ENCODE measurements around the gene RHBDF2.
"Not testable (repeated sequence)": the region's sequence is repeated elsewhere in the genome, so short reads cannot be mapped to it uniquely, and the experiment has no call there.

The RHBDF2 gene

DNA sequence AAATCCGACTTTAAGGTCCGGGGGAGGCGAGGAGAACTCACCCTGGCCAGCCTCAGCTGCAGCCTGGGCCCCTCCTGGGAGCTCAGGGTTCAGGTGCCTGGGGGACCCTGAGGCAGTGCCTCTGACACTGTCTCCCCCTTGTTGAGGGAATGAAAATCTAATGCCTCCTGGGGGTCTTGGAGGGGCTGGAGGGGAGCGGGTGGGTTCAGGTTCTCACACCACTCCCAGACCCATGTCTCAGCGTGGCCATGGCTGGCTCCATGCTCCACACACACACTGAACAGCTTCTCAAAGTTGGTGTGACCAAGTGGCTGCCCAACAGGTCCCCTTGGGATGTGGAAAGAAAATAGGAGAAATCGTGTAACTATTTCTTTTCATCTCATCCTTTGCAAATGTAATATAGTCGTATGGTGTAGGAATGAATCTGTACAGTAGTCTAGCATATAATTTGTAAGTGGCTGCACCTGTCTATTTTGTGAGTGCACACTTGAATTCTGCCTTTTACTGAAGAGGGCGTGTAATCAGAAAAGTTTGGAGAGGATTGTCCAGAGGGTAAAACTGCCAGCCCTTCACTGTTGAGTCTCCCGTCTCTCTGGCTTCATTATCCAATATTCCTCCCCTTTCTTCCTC, 37.8 kb upstream of the RHBDF2 start:
- no peak overlapping the region for H3K27ac ChIP-seq
- DNase-seq (ENCODE audit: low read depth, low spot score) = no peak

GRCh38 chr17:76538281-76538931, 37.2 kb upstream of the RHBDF2 start:
- no peak overlapping the region for H3K27ac ChIP-seq
- no peak for DNase-seq (ENCODE audit: low read depth, low spot score)

DNA sequence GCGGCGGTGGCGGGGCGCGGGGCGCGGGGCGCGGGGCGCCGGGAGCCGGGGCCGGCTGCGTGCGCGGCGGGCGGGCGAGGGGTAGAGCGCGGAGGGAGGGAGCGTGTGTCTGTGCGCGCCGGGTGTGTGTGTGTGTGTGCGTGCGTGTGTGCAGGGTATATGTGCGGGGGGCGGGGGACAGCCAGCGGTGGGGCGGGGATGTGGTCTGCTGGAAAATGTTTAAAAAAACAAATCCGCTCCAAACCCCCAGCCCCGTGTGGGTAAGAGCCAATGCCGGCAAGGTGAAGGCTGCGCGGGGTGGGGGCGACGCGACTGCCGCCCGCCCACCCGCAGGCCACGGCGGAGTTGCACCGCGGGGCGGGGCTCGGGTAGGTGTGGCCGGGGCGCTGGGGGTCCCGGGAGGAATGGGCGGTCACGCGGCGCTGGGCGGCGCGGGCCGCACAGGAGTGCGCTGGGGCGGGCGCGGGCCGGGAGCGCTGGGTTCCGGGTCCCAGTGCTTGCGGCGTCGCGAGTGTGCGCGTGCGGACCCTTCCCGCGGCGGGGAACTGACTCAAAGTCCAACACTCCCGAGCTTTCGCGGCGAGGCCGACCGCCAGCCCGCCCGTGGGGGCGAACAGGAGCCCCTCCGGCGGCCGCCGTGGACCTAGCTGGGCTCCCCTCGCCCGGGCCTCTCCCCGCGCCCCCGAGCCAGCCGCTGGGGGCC, 36.5 kb upstream of the RHBDF2 start, which contains the start of gene CYGB:
TSS of gene CYGB (minus strand) at position 132 of the 703 bp plus-strand sequence. CDS start 167 bp downstream, outside the sequence.
- no peak for DNase-seq (ENCODE audit: low read depth, low spot score)

GRCh38 chr17:76537288-76537577, 36.0 kb upstream of the RHBDF2 start:
- no peak overlapping the region for H3K27ac ChIP-seq
- no peak for DNase-seq (ENCODE audit: low read depth, low spot score)

More for the DNA sequence above, 36.5 kb upstream of the RHBDF2 start, which contains the start of gene CYGB:
- no peak within 1 kb of the TSS for H3K27ac ChIP-seq

- no peak overlapping the region for H3K27ac ChIP-seq
- DNase-seq (ENCODE audit: low read depth, low spot score) = no peak
Measured at GRCh38 chr17:76536511-76537287, 35.5 kb upstream of the RHBDF2 start.

GRCh38 chr17:76535788-76536510, 34.7 kb upstream of the RHBDF2 start:
- DNase-seq (ENCODE audit: low read depth, low spot score) = no peak
- H3K27ac ChIP-seq = no peak overlapping the region

- H3K27ac ChIP-seq = peak overlapping the region; percentile 24
- DNase-seq (ENCODE audit: low read depth, low spot score) = no peak
Measured at GRCh38 chr17:76534831-76535732, 33.9 kb upstream of the RHBDF2 start.

- DNase-seq (ENCODE audit: low read depth, low spot score) = not testable (repeated sequence)
- H3K27ac ChIP-seq = peak overlapping the region; percentile 88
Measured at GRCh38 chr17:76533640-76534359, 32.6 kb upstream of the RHBDF2 start.

DNA sequence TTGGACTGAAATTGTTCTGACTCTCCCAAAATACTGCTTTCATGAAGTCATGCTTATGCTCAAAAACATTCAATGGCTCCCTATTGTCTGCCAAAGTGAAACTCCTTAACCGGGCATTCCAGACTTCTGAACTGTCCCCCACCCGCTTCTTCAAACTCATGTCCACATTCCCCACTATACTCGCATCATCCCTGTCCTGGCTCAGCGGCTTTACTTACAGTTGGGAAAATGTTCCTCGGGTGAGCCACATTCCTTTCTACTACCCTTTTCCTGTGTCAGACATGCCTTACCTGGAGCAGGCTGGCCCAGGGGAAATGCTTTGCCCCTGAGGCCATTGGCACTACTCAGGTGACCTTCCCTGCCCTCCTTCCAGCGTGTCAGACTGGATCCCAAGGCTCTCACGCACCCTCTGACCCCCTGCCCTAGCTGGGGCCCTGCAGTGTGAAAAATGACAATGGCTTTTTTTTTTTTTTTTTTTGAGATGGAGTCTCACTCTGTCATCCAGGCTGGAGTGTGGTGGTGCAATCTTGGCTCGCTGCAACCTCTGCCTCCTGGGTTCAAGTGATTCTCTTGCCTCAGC, 30.9 kb upstream of the RHBDF2 start:
- H3K27ac ChIP-seq = peak overlapping the region; percentile 88

GRCh38 chr17:76531486-76532038, 30.3 kb upstream of the RHBDF2 start:
- DNase-seq (ENCODE audit: low read depth, low spot score) = no peak
- peak overlapping the region; percentile 88 for H3K27ac ChIP-seq

More for the DNA sequence above, 30.9 kb upstream of the RHBDF2 start:
- peak; percentile 50 for DNase-seq (ENCODE audit: low read depth, low spot score)

- no peak for DNase-seq (ENCODE audit: low read depth, low spot score)
- H3K27ac ChIP-seq = peak overlapping the region; percentile 88
Measured at GRCh38 chr17:76530811-76531485, 29.7 kb upstream of the RHBDF2 start.

GRCh38 chr17:76530095-76530723, 29.0 kb upstream of the RHBDF2 start:
- no peak for DNase-seq (ENCODE audit: low read depth, low spot score)
- peak overlapping the region; percentile 88 for H3K27ac ChIP-seq

DNA sequence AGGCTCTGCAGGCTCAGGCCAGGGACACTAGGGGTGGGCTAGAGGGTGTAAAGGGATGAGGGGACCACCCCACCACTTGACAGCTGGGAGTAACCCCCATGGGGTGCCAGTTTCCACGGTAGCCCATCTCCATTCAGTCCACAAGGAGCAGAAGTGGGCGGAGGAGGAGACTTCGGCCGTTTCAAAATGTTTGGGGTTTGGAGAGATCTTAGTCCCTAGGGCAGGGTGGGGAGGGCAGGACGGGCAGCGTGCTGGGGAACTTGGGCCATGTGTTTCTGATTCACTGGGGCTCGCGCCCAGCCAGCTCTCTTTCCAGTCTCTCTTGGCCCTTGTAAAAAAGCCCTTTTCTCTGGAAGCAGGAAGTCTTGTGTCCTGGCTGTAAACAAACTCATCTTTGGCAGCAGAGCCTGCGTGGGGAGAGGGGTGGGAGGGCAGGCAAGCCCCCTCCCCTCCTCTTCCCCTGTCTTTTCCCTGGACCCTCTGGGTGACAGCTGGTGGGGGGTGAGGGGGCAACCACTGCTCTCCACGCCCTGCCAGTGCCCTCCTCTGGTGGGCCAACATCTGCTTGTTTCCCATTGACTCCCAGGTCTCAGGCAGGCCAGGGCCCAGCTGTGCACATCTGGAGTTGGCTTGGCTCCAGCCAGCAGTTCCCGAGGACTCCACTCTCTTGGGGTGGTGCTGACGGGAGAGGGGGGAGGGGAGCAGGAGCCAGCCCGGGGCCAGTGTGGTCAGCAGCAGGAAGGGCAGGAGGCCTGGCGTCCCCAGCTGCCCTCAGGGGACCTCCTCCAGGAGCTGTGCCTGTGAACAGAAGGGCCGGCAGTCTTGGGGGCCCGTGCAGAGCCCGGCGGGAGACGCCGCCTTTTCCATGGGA, 28.2 kb upstream of the RHBDF2 start:
- no peak for DNase-seq (ENCODE audit: low read depth, low spot score)
- peak overlapping the region; percentile 88 for H3K27ac ChIP-seq

DNA sequence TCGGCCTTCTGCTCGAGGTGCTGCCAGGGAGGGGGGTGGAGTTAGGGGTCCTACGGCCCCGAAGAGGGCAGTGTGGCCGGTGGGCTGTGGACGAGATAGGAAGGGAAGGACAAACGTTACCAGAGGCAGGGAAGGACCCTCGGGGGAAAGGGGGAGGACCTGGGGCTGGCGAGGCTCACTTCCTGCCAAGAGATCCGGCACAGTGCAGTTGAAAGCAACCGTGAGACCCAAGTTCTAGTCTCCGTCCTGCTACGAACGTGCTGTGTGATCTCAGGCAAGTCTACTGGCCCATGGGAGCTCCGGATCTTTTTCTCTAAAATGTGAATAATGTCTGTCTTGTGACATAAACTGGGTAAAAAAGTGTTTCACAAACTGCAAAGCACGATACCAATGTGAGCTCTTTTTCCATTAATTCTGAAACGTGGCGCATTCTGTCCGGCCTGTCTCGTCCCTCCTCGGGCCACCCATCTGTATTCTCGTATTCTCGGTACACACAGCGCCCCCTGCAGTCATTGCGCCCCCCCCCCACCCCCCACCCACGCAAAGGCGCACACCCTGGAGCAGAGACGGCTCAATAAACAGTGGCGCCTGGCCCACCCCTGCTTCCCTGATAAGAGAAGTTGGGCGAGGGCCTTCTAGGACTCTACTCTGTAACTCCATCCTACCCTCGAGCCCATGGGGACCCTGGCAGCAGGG, 27.5 kb upstream of the RHBDF2 start:
- no peak for DNase-seq (ENCODE audit: low read depth, low spot score)
- peak overlapping the region; percentile 88 for H3K27ac ChIP-seq

DNA sequence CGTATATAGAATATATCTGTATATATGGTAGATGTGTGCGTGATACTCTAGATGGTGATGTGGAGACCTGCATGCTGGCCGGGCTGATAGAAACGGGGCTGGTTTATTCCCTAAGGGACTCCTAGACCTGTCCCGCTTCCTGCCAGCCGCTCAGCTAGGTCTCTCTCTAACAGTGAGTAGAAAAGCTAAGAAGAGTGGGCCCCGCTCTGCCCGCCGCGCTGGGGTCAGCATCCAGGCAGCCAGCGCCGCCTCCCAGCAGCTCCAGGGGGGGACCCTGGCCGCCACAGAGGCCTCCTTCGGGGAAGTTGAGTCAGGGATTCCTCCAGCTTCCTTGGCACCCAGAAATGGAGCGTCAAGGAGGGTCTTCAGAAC, 26.9 kb upstream of the RHBDF2 start:
- no peak overlapping the region for H3K27ac ChIP-seq
- DNase-seq (ENCODE audit: low read depth, low spot score) = no peak

All from epithelial cell of prostate (primary cell).